GM15510 (cell line): Measurements from ENCODE around the gene DSTN.

Source experiments
- POLR2A ChIP-seq: IDR thresholded peaks from 3 replicates; pipeline ENCODE4 v1.6.1; 2011; ENCODE audit warnings: borderline replicate concordance; ENCODE audit not compliant: insufficient read length; ENCODE audit errors: extremely low read depth

The DSTN gene

GRCh38 chr20:17638835-17639407 lies 69.0 kb downstream of the DSTN start:
- no peak for TF ChIP-seq POLR2A

- TF ChIP-seq POLR2A: no peak
Measured at GRCh38 chr20:17640146-17640874, 70.4 kb downstream of the DSTN start.

GRCh38 chr20:17640875-17641378 lies 71.1 kb downstream of the DSTN start:
- no peak for TF ChIP-seq POLR2A

- no peak for TF ChIP-seq POLR2A
Measured at GRCh38 chr20:17641520-17641964, 71.7 kb downstream of the DSTN start.

- no peak for TF ChIP-seq POLR2A
Measured at GRCh38 chr20:17641993-17642392, 72.1 kb downstream of the DSTN start.

- no peak for TF ChIP-seq POLR2A
Measured at GRCh38 chr20:17642404-17643269, 72.8 kb downstream of the DSTN start.

GRCh38 chr20:17643531-17644188 lies 73.8 kb downstream of the DSTN start:
- no peak for TF ChIP-seq POLR2A

GRCh38 chr20:17644451-17644850 lies 74.6 kb downstream of the DSTN start:
- TF ChIP-seq POLR2A: no peak

GRCh38 chr20:17645010-17645409 lies 75.1 kb downstream of the DSTN start:
- no peak for TF ChIP-seq POLR2A

- no peak for TF ChIP-seq POLR2A
Measured at GRCh38 chr20:17645546-17646208, 75.8 kb downstream of the DSTN start.

GRCh38 chr20:17646209-17646960 lies 76.5 kb downstream of the DSTN start:
- no peak for TF ChIP-seq POLR2A

- TF ChIP-seq POLR2A: no peak
Measured at GRCh38 chr20:17646961-17647301, 77.1 kb downstream of the DSTN start.
